Endothelial cell of umbilical vein (primary cell): ENCODE data around the gene SGSM2. TPM values are rescaled to one million over a fixed set of nuclear protein-coding genes. Genes with fewer than 3 reads are reported as not detected.
A peak's percentile ranks its signal among the peaks of the same experiment; 100 is the strongest.

Experiments
- BruUV-seq: library from RNA; stranded (reverse); fragments of 400-500 nt; replicated peaks from 2 replicates; lab custom pipeline; 2021; lab: Mats Ljungman, UMichigan
- CTCF ChIA-PET: fragments of 300-600, 350-600 bp; sonication (Branson Sonifier 250); formaldehyde crosslinking; loops from one replicate; lab custom pipeline; 2021; ENCODE audit warnings: antibody characterized with exemption, inconsistent platforms; lab: Charles Lee
- POLR2A ChIA-PET: fragments of 300-600, 350-600 bp; sonication (Branson Sonifier 250); formaldehyde crosslinking; loops from one replicate; lab custom pipeline; 2021; ENCODE audit warnings: antibody characterized with exemption, inconsistent platforms; lab: Charles Lee
- DNase-seq: peaks from one replicate; pipeline ENCODE4 v3.0.0-alpha.2; 2011; ENCODE audit warnings: low read depth, low spot score
- FAIRE-seq: peaks from 2 replicates; lab custom pipeline; 2011; peaks lifted over from hg19 to GRCh38; lab: Jason Lieb, UNC
- H2AFZ ChIP-seq: 2 replicates; pipeline ENCODE4 v1.6.0; 2012; ENCODE audit warnings: low read depth, low read length, control low read depth, inconsistent platforms
- H3K27ac ChIP-seq: 2 replicates; pipeline ENCODE4 v1.5.1; 2011; ENCODE audit warnings: low read depth, mild to moderate bottlenecking, control low read depth, low read length, moderate library complexity; ENCODE audit not compliant: insufficient read depth
- H3K27me3 ChIP-seq, 2 experiments: 2 replicates each; pipeline versions ENCODE4 v1.6.0 to v1.6.1; 2011; ENCODE audit warnings: low read length in 2 of 2, mixed read lengths in 1 of 2; ENCODE audit not compliant: control insufficient read depth in 2 of 2, insufficient read depth in 2 of 2
- H3K36me3 ChIP-seq, 2 experiments: 2 replicates in 1 of 2; 3 replicates in 1 of 2; pipeline ENCODE4 v1.5.1; 2011; ENCODE audit warnings: low read length in 2 of 2, mild to moderate bottlenecking in 1 of 2, moderate library complexity in 1 of 2; ENCODE audit not compliant: control insufficient read depth in 2 of 2, insufficient read depth in 2 of 2; ENCODE audit errors: extremely low read depth in 1 of 2
- H3K4me1 ChIP-seq: 3 replicates; pipeline ENCODE4 v1.5.1; 2011; ENCODE audit warnings: mild to moderate bottlenecking, low read length; ENCODE audit not compliant: control insufficient read depth, insufficient read depth; ENCODE audit errors: extremely low read depth
- H3K4me2 ChIP-seq: 2 replicates; pipeline ENCODE4 v1.6.1; 2011; ENCODE audit warnings: low read length, control low read depth, mixed read lengths; ENCODE audit not compliant: insufficient read depth
- H3K4me3 ChIP-seq, 3 experiments: fragments of 200-600 bp in 1 of 3; sonication (generic), shearing (Covaris generic) in 1 of 3; replicated peaks in 1 of 3; 2 replicates each; pipeline ENCODE4 v1.5.1; 2011 to 2016; ENCODE audit warnings: control low read depth in 3 of 3, low read length in 3 of 3, mild to moderate bottlenecking in 2 of 3, inconsistent platforms in 1 of 3, low read depth in 1 of 3, moderate library complexity in 1 of 3; ENCODE audit not compliant: insufficient read depth in 1 of 3
- H3K79me2 ChIP-seq: 2 replicates; pipeline ENCODE4 v1.6.0; 2012; ENCODE audit warnings: low read length, inconsistent platforms; ENCODE audit not compliant: control insufficient read depth, insufficient read depth
- H3K9ac ChIP-seq: replicated peaks from 2 replicates; pipeline ENCODE3; 2011; ENCODE audit warnings: low read length, control low read depth; ENCODE audit not compliant: insufficient read depth; ENCODE audit errors: extremely low read depth
- H3K9me1 ChIP-seq: replicated peaks from 3 replicates; pipeline ENCODE4 v1.6.0; 2011; ENCODE audit warnings: mild to moderate bottlenecking, low read length; ENCODE audit not compliant: control insufficient read depth, insufficient read depth; ENCODE audit errors: extremely low read depth
- H3K9me3 ChIP-seq: replicated peaks from 2 replicates; pipeline ENCODE4 v1.5.1; 2012; ENCODE audit warnings: low read length, inconsistent platforms; ENCODE audit not compliant: control insufficient read depth, insufficient read depth
- H4K20me1 ChIP-seq: replicated peaks from 2 replicates; pipeline ENCODE3; 2011; ENCODE audit warnings: mild to moderate bottlenecking, low read length; ENCODE audit not compliant: control insufficient read depth, insufficient read depth; ENCODE audit errors: extremely low read depth
- CTCF ChIP-seq, 2 donors: IDR thresholded peaks; 1 replicate in 1 of 2; 2 replicates in 1 of 2; pipeline ENCODE4 v1.5.1; 2011; ENCODE audit warnings: low read length in 2 of 2, mild to moderate bottlenecking in 2 of 2, moderate library complexity in 2 of 2, control low read depth in 1 of 2, inconsistent platforms in 1 of 2, low read depth in 1 of 2; ENCODE audit not compliant: insufficient read depth in 1 of 2; ENCODE audit errors: extremely low read depth in 1 of 2
- EZH2 ChIP-seq: IDR thresholded peaks from 2 replicates; pipeline ENCODE4 v1.6.1; 2012; ENCODE audit warnings: borderline replicate concordance, low read depth, mild to moderate bottlenecking, moderate library complexity, low read length, inconsistent platforms; ENCODE audit not compliant: severe bottlenecking
- FOS ChIP-seq: IDR thresholded peaks from 2 replicates; pipeline ENCODE4 v1.6.1; 2011; ENCODE audit warnings: mild to moderate bottlenecking, low read length, moderate library complexity, borderline replicate concordance; ENCODE audit not compliant: insufficient read depth
- GATA2 ChIP-seq: IDR thresholded peaks from 2 replicates; pipeline ENCODE4 v1.7.0; 2011; ENCODE audit warnings: low read depth, mild to moderate bottlenecking, moderate library complexity, mixed read lengths, low read length; ENCODE audit not compliant: insufficient read length, insufficient read depth
- JUN ChIP-seq: IDR thresholded peaks from 2 replicates; pipeline ENCODE4 v1.6.1; 2011; ENCODE audit warnings: borderline replicate concordance, low read depth; ENCODE audit not compliant: insufficient read length, insufficient read depth
- MAX ChIP-seq: IDR thresholded peaks from 2 replicates; pipeline ENCODE4 v1.6.1; 2011; ENCODE audit not compliant: insufficient read depth, insufficient read length
- MYC ChIP-seq: IDR thresholded peaks from one replicate; pipeline ENCODE4 v1.6.1; 2011; ENCODE audit warnings: mild to moderate bottlenecking, low read depth, low read length
- POLR2A ChIP-seq: IDR thresholded peaks from 2 replicates; pipeline ENCODE4 v1.6.1; 2012; ENCODE audit warnings: low read depth, mild to moderate bottlenecking, control low read depth, low read length
- POLR2AphosphoS5 ChIP-seq: IDR thresholded peaks from 2 replicates; pipeline ENCODE4 v1.6.1; 2012; ENCODE audit warnings: low read depth, mild to moderate bottlenecking, control low read depth, low read length, moderate library complexity; ENCODE audit not compliant: insufficient read depth
- dilution Hi-C: fragments of 300-500 bp; cut with MboI; formaldehyde crosslinking; loops from one replicate; pipeline ENCODE4 v1.15.0; 2019; ENCODE audit warnings: low sequenced_read_pairs; ENCODE audit not compliant: extremely low pct_ligation_motif_present
- intact Hi-C: fragments of 100-400 bp; cut with micrococcal nuclease; formaldehyde crosslinking; loops from one replicate; pipeline ENCODE4 v1.10.0; 2022
- polyA plus RNA-seq, 4 experiments: library from polyadenylated mRNA; depleted of rRNA in 3 of 4; stranded (reverse) in 3 of 4; unstranded in 1 of 4; fragments of >200 nt; gene quantifications; 2 replicates each; pipeline versions ENCODE4 v1.2.1 to v1.2.3, GENCODE V29; 2011 to 2012; ENCODE audit warnings: missing spikeins in 1 of 4
- total RNA-seq: library from RNA; stranded (reverse); gene quantifications from 2 replicates; pipeline ENCODE4 v1.2.3, GENCODE V29; 2021

Gene SGSM2
- total and polyA plus RNA-seq, 2 donors (not counting 3 experiments of a cell fraction or from before 2014, with no cell fraction given), result 61.6 to 94.5 TPM

GRCh38 chr17:2321399-2321798 lies 15.9 kb upstream of the SGSM2 start:
- no peak overlapping the region for H3K27ac ChIP-seq
- no peak overlapping the region for H2AFZ ChIP-seq
- no peaks in the 10 kb centered on the region for H3K9me1 ChIP-seq
- dilution Hi-C loops (no loop called here), intact Hi-C loops (no loop called here)
- DNase-seq (no peak), FAIRE-seq (no peak)
- H3K9ac ChIP-seq, result no peak overlapping the region
- BruUV-seq, result no TSS peak
- ChIA-PET CTCF (no interaction called here), POLR2A (no interaction called here)
- no peak overlapping the region for H3K4me3 ChIP-seq
- H3K4me1 ChIP-seq, result no peaks in the 10 kb centered on the region
- TF ChIP-seq EZH2, result no peak
- TF ChIP-seq POLR2A, result no peak
- no peak for TF ChIP-seq MAX
- TF ChIP-seq MYC, result no peak
- no peaks in the 10 kb centered on the region for H3K27me3 ChIP-seq
- H3K4me2 ChIP-seq, result no peak overlapping the region
- H3K79me2 ChIP-seq, result no peaks in the 10 kb centered on the region
- H3K36me3 ChIP-seq, result peaks cover 6 to 21% of the 10 kb centered on the region in 2 experiments
- no peaks in the 10 kb centered on the region for H3K9me3 ChIP-seq
- H4K20me1 ChIP-seq, result no peaks in the 10 kb centered on the region

- Histone ChIP-seq H3K4me1 (no peaks in the 10 kb centered on the region), H3K27me3 (no peaks in the 10 kb centered on the region), H3K9me1 (no peaks in the 10 kb centered on the region), H2AFZ (no peak overlapping the region), H3K4me2 (no peak overlapping the region), H3K9ac (no peak overlapping the region), H3K27ac (no peak overlapping the region), H3K36me3 (peaks cover 9 to 21% of the 10 kb centered on the region in 2 experiments), H3K9me3 (no peaks in the 10 kb centered on the region), H4K20me1 (no peaks in the 10 kb centered on the region), H3K4me3 (no peak overlapping the region), H3K79me2 (no peaks in the 10 kb centered on the region)
- ChIA-PET CTCF (interaction anchor here (1.3 kb wide), 1 partner anchor 16 kb away, joined by 4 read pairs; no protein-coding TSS in a partner anchor), POLR2A (no interaction called here)
- dilution Hi-C loops (no loop called here), intact Hi-C loops (no loop called here)
- TF ChIP-seq MYC (no peak), EZH2 (no peak), POLR2AphosphoS5 (no peak), CTCF (IDR thresholded peaks at IDR 0.05; ENCODE audit: extremely low read depth in 1 of 2, insufficient read depth in 1 of 2, low read depth in 1 of 2, low read length in 2 of 2) (no peak), JUN (no peak), GATA2 (no peak), POLR2A (no peak), MAX (no peak), FOS (no peak)
- BruUV-seq, result no TSS peak
- FAIRE-seq (no peak), DNase-seq (peak; percentile 90)
Measured at GRCh38 chr17:2323629-2324314, 13.5 kb upstream of the SGSM2 start.
